ENCODE data around the gene NPM3.

Gene NPM3

GRCh38 chr10:101807158-101807557 is 23.9 kb upstream of the NPM3 start:
- in situ Hi-C loops (cut with HindIII; ENCODE audit: low sequenced_read_pairs): no loop called here

GRCh38 chr10:101803511-101803910 is 20.3 kb upstream of the NPM3 start:
- in situ Hi-C loops (cut with HindIII; ENCODE audit: low sequenced_read_pairs): no loop called here

DNA sequence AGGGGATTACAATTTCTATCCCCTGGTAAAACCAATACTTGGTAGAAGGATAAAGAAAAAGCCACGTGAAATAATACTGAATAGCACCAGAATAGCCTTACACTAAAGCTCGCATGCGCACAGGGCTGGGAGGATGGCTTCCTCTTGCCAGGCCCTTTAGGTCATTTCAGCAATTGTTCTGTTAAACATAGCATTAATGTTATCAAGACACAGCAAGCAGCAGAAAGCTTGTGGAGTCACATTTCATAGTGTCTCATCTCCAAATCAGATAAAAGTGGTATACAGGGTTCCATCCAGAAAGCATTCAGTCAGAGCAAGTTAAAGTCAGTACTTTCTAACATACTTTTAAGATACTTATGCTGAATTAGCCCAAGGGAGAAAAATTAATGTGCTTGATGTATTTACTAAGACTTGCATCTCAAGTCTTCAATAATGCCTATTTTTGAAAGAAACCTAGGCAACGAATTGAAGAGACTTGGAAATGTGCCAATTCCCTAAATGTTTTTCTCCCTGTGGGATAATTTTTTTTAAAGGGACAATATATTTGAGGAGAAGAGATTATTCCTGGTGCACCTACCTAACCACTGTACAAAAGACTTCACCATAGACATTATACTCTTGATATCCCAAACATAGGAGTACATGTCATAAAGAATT is 14.3 kb upstream of the NPM3 start:
- in situ Hi-C loops (cut with HindIII; ENCODE audit: low sequenced_read_pairs): no loop called here

DNA sequence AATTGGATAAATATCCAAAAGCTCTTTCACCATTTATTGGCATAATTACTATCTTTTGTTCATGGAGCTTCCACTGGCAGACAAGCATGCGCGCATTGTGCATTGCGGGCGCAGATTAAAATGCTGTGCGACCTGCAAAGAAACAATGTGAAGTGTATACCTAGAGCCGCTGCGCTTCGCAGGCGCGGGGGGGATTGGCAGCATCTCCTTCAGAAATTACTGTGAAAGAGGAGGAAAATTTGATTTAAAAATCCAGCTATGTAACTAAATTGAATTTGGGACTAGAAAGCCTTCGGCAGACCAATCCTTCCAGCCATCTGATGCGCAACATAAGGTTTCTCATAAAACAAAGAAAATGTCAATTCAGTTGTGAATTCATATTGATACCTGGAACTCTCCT is 10.3 kb upstream of the NPM3 start:
- in situ Hi-C loops (cut with HindIII; ENCODE audit: low sequenced_read_pairs): no loop called here

GRCh38 chr10:101789686-101790085 is 6.4 kb upstream of the NPM3 start:
- in situ Hi-C loops (cut with HindIII; ENCODE audit: low sequenced_read_pairs): loop anchor here (5.0 kb wide), 1 partner anchor 97 kb away; no protein-coding TSS in a partner anchor

DNA sequence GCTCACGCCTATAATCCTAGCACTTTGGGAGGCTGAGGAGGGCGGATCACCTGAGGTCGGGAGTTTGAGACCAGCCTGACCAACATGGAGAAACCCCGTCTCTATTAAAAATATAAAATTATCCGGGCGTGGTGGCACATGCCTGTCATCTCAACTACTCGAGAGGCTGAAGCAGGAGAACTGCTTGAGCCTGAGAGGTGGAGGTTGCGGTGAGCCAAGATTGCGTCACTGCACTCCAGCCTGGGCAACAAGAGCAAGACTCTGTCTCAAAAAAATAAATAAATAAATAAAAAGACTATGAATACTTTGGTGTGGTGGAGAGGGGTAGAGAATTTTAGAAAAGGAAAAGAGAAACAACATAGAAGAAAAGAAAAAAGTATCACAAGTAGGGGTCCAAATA is 6.0 kb upstream of the NPM3 start:
- in situ Hi-C loops (cut with HindIII; ENCODE audit: low sequenced_read_pairs): loop anchor here (5.0 kb wide), 1 partner anchor 97 kb away; no protein-coding TSS in a partner anchor

DNA sequence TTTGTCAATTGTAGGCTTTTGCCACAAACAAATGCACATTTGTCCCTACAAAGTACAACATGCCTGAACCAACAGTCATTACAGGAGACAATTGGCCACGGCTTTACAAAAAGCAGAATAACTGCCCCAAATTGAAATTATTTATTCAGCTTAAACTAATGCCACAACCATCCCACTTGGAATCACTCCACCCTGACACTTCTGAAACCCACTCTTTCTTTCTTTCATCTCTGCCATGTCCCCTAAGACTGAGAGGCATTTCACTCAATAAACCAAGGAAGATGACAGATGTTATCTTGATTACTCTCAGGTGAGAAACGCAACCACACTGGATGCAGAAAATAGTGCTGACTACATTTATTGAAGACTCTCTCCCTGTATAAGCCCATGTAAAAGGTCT is 2.6 kb upstream of the NPM3 start:
- in situ Hi-C loops (cut with HindIII; ENCODE audit: low sequenced_read_pairs): loop anchor here (5.0 kb wide), 1 partner anchor 94 kb away; no protein-coding TSS in a partner anchor

- in situ Hi-C loops (cut with HindIII; ENCODE audit: low sequenced_read_pairs): no loop called here
Measured at GRCh38 chr10:101784558-101784957, 1.3 kb upstream of the NPM3 start.

GRCh38 chr10:101783736-101784118 is 481 bp upstream of the NPM3 start:
- in situ Hi-C loops (cut with HindIII; ENCODE audit: low sequenced_read_pairs): no loop called here

GRCh38 chr10:101781984-101782810 is 1.0 kb downstream of the NPM3 start:
- in situ Hi-C loops (cut with HindIII; ENCODE audit: low sequenced_read_pairs): no loop called here

GRCh38 chr10:101781655-101781983 is 1.6 kb downstream of the NPM3 start:
- in situ Hi-C loops (cut with HindIII; ENCODE audit: low sequenced_read_pairs): no loop called here

DNA sequence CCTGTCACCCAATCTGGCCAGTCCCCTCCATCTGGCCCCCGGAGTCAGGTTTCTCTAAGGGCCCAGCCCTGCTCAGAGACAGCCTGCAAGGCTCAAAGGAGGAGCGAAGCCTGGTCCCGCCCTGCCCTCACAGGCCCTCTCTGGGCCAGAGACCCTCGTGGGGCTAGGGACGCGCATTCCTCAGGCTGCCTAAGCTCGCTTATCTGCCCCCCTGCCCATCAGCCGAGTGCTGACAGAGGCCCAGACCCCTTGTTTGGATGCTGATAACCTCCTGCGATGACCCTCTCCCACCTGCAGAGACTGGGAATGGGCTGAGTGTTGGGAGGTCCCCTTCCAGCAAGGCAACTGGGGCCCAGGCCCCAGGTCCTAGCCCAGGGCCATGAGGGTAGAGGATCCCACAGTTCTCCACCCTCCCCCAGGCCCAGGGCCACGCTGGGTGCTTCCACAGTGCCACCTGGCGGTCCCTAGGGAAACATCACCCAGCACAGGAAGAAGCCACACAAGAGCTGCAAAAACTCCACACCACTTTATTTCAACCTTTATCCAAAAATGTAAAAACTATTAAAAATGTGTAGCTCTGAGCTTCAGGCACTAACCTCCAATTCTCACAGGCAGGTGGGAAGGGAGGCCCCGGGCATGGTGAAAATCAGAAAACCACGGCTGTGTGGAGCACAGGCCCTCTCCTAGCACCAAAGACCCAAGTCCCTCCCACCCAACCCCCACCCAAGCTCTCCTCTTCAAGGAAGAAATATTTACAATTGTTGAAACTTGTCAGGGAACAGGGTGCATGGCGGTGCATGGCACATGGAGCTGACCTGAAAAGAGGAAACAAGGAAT is 2.2 kb downstream of the NPM3 start:
- in situ Hi-C loops (cut with HindIII; ENCODE audit: low sequenced_read_pairs): no loop called here

DNA sequence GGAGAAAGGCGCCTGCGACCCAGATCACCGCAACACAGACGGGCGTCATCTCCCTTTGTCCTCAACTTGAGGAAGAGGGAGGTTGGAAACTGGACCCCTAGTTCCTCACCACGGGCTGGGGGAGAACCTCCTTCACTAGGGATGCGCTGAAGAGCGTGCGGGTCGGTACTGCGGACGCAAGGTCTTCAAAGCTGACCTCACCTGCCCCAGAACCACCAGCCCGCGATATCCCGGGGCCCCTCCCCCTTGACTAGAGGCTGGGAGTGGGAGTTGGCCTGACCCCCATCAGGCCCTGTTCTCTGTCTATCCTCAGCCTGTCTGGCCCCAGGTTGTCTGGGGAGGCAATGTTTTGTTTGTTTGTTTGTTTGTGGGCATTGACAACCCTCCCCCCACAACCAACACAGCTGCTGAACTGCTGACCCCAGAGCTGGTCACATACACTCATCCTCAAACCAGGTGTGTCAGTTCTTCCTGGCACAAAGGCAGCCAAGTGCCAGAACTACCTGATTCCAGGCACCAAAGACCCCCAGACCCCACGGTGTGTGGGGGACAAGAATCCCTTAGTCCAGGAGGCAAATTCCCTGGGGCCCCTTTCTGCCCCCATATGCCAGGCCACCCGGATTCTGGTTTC is 2.9 kb downstream of the NPM3 start:
- in situ Hi-C loops (cut with HindIII; ENCODE audit: low sequenced_read_pairs): no loop called here

GRCh38 chr10:101779544-101780186 is 3.6 kb downstream of the NPM3 start:
- in situ Hi-C loops (cut with HindIII; ENCODE audit: low sequenced_read_pairs): no loop called here

GRCh38 chr10:101778781-101779543 is 4.3 kb downstream of the NPM3 start:
- in situ Hi-C loops (cut with HindIII; ENCODE audit: low sequenced_read_pairs): no loop called here

DNA sequence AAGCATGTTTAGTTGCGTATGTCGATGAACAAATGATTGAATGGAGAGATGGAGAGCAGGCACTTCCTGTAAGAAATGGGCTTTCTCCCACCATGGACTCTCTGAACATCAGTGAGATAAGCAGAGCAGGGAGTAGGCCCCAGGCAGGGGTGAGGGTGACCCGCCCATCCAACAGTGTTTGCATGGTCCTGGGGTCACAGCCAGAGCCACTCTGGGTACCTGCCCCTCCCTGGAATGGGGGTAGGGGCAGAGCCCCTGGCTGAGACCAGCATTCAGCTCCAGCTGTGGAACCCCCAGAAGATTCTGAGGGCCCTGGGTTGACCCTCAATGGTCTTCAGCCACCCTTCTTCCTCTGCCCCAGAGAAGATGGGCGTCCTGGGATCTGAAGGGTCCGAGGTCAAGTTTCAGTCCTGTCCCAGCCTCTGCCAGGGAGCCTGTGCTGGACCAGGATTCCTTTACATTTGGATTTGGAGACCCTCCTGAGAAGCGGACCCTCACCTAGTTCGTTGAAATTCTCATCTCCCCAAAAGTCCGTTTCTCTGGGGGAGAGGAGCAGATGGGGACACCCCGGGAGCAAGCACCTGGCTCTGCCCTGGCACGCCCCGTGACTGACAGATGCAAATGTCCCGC is 5.0 kb downstream of the NPM3 start:
- in situ Hi-C loops (cut with HindIII; ENCODE audit: low sequenced_read_pairs): no loop called here

GRCh38 chr10:101777619-101778145 is 5.6 kb downstream of the NPM3 start:
- in situ Hi-C loops (cut with HindIII; ENCODE audit: low sequenced_read_pairs): no loop called here

GRCh38 chr10:101776161-101776817 is 7.0 kb downstream of the NPM3 start:
- in situ Hi-C loops (cut with HindIII; ENCODE audit: low sequenced_read_pairs): no loop called here

Data from endothelial cell of hepatic sinusoid (primary cell).